Activated T-cell treated with anti-CD3 and anti-CD28 coated beads, Interleukin-2, amount 50 U/mL, for 4 hours (primary cell): ENCODE measurements around the gene PPP3CA. TPM values are rescaled to one million over a fixed set of nuclear protein-coding genes. Genes with fewer than 3 reads are reported as not detected.
"Not testable (repeated sequence)": the region's sequence is repeated elsewhere in the genome, so short reads cannot be mapped to it uniquely, and the experiment has no call there.

Source experiments
- ATAC-seq, 2 donors: fragments of 200-7000 bp; cut with Tn5 transposase; one replicate each; pipeline ENCODE4 v1.10.0; 2021
- DNase-seq: peaks from one replicate; pipeline ENCODE4 v3.0.0-alpha.2; 2020
- H3K27me3 Mint-ChIP-seq: one replicate; pipeline ENCODE4 v1.8.0; 2021; ENCODE audit warnings: low read depth, mixed read lengths
- H3K36me3 Mint-ChIP-seq: one replicate; pipeline ENCODE4 v1.8.0; 2022; ENCODE audit warnings: mixed read lengths; ENCODE audit not compliant: insufficient read depth
- H3K4me1 Mint-ChIP-seq: one replicate; pipeline ENCODE4 v1.8.0; 2021; ENCODE audit warnings: low read depth, mixed read lengths
- H3K4me3 Mint-ChIP-seq: one replicate; pipeline ENCODE4 v1.8.0; 2021; ENCODE audit warnings: mild to moderate bottlenecking, moderate library complexity, mixed read lengths
- H3K9me3 Mint-ChIP-seq: one replicate; pipeline ENCODE4 v1.8.0; 2021; ENCODE audit warnings: mixed read lengths
- total RNA-seq, 3 donors: library from RNA; stranded (reverse); gene quantifications; one replicate each; pipeline ENCODE4 v1.2.1, GENCODE V29; 2021

The PPP3CA gene
- total RNA-seq, 3 donors from 2014 or later, result 6.7 to 11.6 (median 9.4) TPM

GRCh38 chr4:101022151-101023024 is 324.9 kb downstream of the PPP3CA start:
- no peak overlapping the region for H3K4me3 Mint-ChIP-seq
- peaks cover 15% of the 10 kb centered on the region for H3K36me3 Mint-ChIP-seq
- DNase-seq, result no peak
- peaks cover 50% of the 10 kb centered on the region for H3K4me1 Mint-ChIP-seq
- ATAC-seq, result peak in 1 of 2 donors; percentile 6
- no peaks in the 10 kb centered on the region for H3K27me3 Mint-ChIP-seq
- no peaks in the 10 kb centered on the region for H3K9me3 Mint-ChIP-seq

GRCh38 chr4:101020956-101021355 is 326.4 kb downstream of the PPP3CA start:
- Mint-ChIP-seq H3K36me3 (peaks cover 10% of the 10 kb centered on the region), H3K4me1 (peaks cover 59% of the 10 kb centered on the region), H3K27me3 (no peaks in the 10 kb centered on the region), H3K4me3 (peak overlapping the region; percentile 37), H3K9me3 (no peaks in the 10 kb centered on the region)
- DNase-seq, result no peak
- peak; percentile 49 to 59 for ATAC-seq

- Mint-ChIP-seq H3K9me3 (no peaks in the 10 kb centered on the region), H3K36me3 (peaks cover 7% of the 10 kb centered on the region), H3K4me3 (peak overlapping the region; percentile 53), H3K27me3 (no peaks in the 10 kb centered on the region), H3K4me1 (peaks cover 63% of the 10 kb centered on the region)
- DNase-seq (no peak), ATAC-seq (peak; percentile 71 to 73)
Observed at GRCh38 chr4:101019941-101020401, 327.4 kb downstream of the PPP3CA start.

- ATAC-seq (no peak), DNase-seq (no peak)
- no peaks in the 10 kb centered on the region for H3K9me3 Mint-ChIP-seq
Observed at GRCh38 chr4:101019313-101019712, 328.0 kb downstream of the PPP3CA start.

DNA sequence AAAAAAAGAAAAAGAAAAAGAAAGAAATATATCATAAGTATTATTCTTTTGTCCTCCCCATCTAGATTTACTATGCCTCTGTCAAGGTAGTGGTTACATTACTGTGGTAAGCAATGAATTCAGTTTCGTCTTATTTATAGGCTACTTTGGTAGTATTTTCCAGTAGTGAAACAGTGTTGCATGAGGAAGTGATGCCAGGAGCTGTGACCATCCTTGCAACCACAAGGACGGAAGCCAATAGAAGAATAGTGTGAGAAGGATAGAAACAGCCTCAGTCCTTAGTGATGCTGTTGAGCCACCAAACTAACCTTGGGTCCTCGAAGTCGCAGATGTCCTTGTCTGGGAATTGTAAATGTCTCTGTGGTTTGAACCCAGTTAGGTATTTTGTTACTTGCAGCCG is 328.5 kb downstream of the PPP3CA start:
- Mint-ChIP-seq H3K36me3 (peaks cover 6% of the 10 kb centered on the region), H3K9me3 (no peaks in the 10 kb centered on the region), H3K27me3 (no peaks in the 10 kb centered on the region), H3K4me3 (peak overlapping the region; percentile 17), H3K4me1 (peaks cover 70% of the 10 kb centered on the region)
- no peak for ATAC-seq
- DNase-seq, result no peak

More at GRCh38 chr4:101019313-101019712, 328.0 kb downstream of the PPP3CA start:
- no peaks in the 10 kb centered on the region for H3K27me3 Mint-ChIP-seq
- peaks cover 6% of the 10 kb centered on the region for H3K36me3 Mint-ChIP-seq
- H3K4me1 Mint-ChIP-seq, result peaks cover 67% of the 10 kb centered on the region
- peak overlapping the region; percentile 17 for H3K4me3 Mint-ChIP-seq

DNA sequence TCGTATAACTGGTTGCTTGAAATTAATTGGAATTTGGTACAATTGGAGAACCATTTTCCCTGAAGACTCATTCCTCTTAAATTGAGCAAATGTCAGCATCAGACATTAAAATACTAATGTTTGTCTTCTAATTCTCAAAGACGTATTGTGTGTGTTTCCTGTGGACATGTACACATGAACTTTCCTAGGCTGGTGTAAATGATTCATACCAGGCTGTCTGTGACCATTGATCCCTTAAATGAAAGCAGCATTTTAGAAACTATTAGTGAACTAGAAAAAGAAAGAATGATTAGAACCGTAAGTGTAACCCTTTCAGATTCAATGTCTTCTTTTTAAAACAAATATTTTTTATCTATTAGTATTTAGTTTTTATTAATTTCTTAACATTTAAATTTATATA is 332.9 kb downstream of the PPP3CA start:
- Mint-ChIP-seq H3K4me1 (peaks cover 52% of the 10 kb centered on the region), H3K4me3 (no peak overlapping the region)
- DNase-seq, result no peak

DNA sequence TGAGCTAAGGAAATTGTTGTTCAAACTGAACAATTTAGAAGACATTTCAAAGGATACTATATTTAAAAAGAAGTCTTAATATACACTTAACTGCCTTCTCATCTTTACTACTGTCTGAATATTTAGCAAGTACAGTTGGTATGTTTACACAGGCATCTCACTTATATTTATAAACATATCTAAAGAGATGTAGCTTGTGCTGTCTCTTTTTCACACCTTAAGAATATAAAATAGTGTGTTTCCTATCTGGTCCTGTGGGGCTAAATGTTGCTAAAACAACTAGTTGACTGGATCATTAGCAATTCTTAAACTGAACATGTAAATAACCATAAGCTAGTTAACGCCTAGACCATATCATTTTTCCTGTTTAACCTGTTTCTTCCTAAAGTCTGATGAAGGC is 336.3 kb downstream of the PPP3CA start:
- no peaks in the 10 kb centered on the region for H3K27me3 Mint-ChIP-seq

More for the DNA sequence above, 332.9 kb downstream of the PPP3CA start:
- no peaks in the 10 kb centered on the region for H3K9me3 Mint-ChIP-seq
- ATAC-seq, result no peak
- H3K27me3 Mint-ChIP-seq, result no peaks in the 10 kb centered on the region
- H3K36me3 Mint-ChIP-seq, result no peaks in the 10 kb centered on the region

GRCh38 chr4:101009471-101009870 is 337.9 kb downstream of the PPP3CA start:
- Mint-ChIP-seq H3K27me3 (no peaks in the 10 kb centered on the region), H3K4me1 (peaks cover 21% of the 10 kb centered on the region), H3K4me3 (no peak overlapping the region), H3K36me3 (no peaks in the 10 kb centered on the region), H3K9me3 (peaks cover 5% of the 10 kb centered on the region)
- no peak for DNase-seq
- ATAC-seq, result no peak

More for the DNA sequence above, 336.3 kb downstream of the PPP3CA start:
- Mint-ChIP-seq H3K36me3 (no peaks in the 10 kb centered on the region), H3K9me3 (no peaks in the 10 kb centered on the region), H3K4me1 (peaks cover 28% of the 10 kb centered on the region), H3K4me3 (no peak overlapping the region)
- DNase-seq (no peak), ATAC-seq (no peak)

DNA sequence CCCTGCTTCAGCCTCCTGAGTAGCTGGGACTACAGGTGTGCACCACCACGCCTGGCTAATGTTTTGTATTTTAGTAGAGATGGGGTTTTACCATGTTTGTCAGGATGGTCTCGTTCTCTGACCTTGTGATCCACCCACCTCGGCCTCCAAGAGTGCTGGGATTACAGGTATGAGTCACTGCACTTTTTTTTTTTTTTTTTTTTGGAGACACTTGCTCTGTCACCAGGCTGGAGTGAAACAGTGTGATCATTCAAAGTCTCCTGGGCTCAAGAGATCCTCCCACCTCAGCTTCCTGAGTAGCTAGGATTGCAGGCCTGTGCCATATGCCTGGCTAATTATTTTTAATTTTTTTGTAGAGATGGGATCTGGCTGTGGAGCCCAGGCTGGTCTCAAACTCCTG is 338.8 kb downstream of the PPP3CA start:
- no peaks in the 10 kb centered on the region for H3K27me3 Mint-ChIP-seq
- peaks cover 5% of the 10 kb centered on the region for H3K9me3 Mint-ChIP-seq
- H3K4me1 Mint-ChIP-seq, result peaks cover 18% of the 10 kb centered on the region
- H3K36me3 Mint-ChIP-seq, result no peaks in the 10 kb centered on the region
- DNase-seq, result no peak
- no peak for ATAC-seq
- H3K4me3 Mint-ChIP-seq, result no peak overlapping the region

DNA sequence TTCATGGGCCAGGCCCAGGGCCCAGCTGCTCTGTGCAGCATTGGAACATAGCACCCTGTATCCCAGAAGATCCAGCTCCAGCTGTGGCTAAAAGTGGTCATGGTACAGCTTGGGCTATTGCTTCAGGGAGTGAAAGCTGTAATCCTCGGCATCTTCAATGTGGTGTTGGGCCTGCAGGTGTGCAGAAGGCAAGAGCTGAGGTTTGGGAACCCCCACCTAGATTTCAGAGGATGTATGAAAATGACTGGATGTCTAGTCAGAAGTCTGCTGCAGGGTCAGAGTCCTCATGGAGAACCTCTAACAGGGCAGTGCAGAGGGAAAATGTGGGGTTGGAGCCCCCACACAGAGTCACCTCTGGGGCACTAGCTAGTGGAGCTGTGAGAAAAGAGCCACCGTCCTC is 341.7 kb downstream of the PPP3CA start:
- H3K4me1 Mint-ChIP-seq, result peaks cover 14% of the 10 kb centered on the region
- H3K4me3 Mint-ChIP-seq, result no peak overlapping the region
- no peak for ATAC-seq
- H3K36me3 Mint-ChIP-seq, result no peaks in the 10 kb centered on the region
- peaks cover 5% of the 10 kb centered on the region for H3K9me3 Mint-ChIP-seq
- no peak for DNase-seq
- no peaks in the 10 kb centered on the region for H3K27me3 Mint-ChIP-seq

DNA sequence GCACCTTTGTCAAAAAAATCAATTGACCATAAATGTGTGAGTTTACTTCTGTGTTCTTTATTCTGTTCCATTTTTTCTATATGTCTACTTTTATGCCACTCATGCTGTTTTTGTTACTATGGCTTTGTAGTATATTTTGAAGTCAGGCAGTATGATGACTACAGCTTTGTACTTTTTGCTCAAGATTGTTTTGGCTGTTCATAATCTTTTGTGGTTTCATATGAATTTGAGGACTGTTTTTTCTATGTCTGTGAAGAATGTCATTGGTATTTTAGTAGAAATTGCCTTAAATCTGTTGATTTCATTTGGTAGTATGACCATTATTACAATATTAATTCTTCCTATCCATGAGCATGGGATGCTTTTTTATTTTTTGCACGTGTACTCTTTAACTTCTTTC is 346.8 kb downstream of the PPP3CA start:
- no peak for DNase-seq
- Mint-ChIP-seq H3K4me1 (peaks cover 4% of the 10 kb centered on the region), H3K27me3 (no peaks in the 10 kb centered on the region), H3K9me3 (peaks cover 5% of the 10 kb centered on the region), H3K4me3 (no peak overlapping the region), H3K36me3 (no peaks in the 10 kb centered on the region)
- no peak for ATAC-seq

DNA sequence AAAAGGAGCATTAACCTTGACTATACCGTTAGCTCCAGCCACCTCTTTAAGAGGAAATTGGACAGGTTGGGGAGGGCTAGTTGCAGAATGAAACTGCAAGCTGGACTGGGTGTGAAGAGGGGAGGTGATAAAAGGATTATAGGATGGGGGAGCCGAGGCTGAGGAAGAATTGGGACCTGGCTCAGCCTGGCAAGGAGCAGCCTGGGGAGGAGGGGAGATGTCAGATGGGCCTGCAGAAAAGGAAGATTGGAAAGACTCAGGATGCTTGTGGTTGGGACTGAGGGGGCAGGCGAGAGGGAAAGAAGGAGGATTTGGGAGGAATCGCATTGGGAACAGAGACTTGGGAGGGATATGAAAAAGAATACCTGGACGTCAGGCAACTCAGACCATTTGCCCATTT is 351.7 kb downstream of the PPP3CA start:
- ATAC-seq (no peak), DNase-seq (no peak)
- no peak overlapping the region for H3K4me3 Mint-ChIP-seq
- no peaks in the 10 kb centered on the region for H3K36me3 Mint-ChIP-seq
- no peaks in the 10 kb centered on the region for H3K9me3 Mint-ChIP-seq
- H3K27me3 Mint-ChIP-seq, result no peaks in the 10 kb centered on the region
- H3K4me1 Mint-ChIP-seq, result peaks cover 4% of the 10 kb centered on the region

DNA sequence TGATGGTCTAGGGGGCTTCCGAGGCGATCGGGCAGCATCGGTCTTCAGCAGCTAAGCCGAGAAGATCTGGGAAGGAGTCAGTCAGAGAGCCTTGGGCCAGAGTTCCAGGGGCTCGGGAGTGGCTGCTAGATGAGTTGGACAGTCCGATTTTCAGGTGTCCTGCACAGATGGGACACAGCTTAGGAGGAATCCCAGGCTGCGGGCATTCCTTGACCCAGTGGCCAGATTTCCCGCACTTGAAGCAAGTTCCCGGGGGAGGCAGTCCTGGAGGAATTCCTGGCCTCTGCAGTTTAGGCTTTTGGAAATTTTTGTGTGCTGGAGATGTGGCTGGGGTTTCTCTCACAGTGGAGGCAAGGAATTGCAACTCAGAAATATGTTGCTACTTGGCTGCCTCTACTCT is 352.3 kb downstream of the PPP3CA start:
- not testable (repeated sequence) for H3K36me3 Mint-ChIP-seq, H3K4me3 Mint-ChIP-seq, DNase-seq, H3K4me1 Mint-ChIP-seq, H3K9me3 Mint-ChIP-seq, H3K27me3 Mint-ChIP-seq, ATAC-seq

DNA sequence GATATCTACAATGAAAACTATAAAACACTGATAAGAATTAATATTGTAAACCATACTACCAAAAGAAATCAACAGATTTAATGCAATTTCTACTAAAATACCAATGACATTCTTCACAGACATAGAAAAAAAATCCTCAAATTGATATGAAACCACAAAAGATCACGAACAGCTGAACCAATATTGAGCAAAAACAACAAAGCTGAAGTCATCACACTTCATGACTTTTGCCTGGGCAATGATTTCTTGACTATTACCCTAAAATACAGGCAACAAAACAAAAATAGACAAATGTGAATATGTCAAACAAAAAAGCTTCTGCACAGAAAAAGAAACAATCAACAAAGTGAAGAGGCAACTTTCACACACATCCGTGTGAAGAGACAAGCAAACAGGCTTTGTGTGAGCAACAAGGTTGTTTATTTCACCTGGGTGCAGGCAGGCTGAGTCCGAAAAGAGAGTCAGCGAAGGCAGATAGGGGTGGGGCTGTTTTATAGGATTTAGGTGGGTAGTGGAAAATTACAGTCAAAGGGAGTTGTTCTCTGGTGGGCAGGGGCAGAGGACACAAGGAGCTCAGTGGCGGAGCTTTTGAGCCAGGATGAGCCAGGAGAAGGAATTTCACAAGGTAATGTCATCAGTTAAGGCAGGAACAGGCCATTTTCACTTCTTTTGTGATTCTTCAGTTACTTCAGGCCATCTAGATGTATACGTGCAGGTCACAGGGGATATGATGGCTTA is 355.8 kb downstream of the PPP3CA start:
- not testable (repeated sequence) for H3K36me3 Mint-ChIP-seq, H3K9me3 Mint-ChIP-seq, H3K4me1 Mint-ChIP-seq, H3K27me3 Mint-ChIP-seq, ATAC-seq, DNase-seq, H3K4me3 Mint-ChIP-seq
